COLO668 (cell line): ENCODE results near the gene TTL.
"Not testable (repeated sequence)": the region's sequence is repeated elsewhere in the genome, so short reads cannot be mapped to it uniquely, and the experiment has no call there.

ENCODE experiments used
- DNase-seq: peaks from one replicate; lab custom pipeline; 2025; ENCODE audit not compliant: unreplicated experiment; lab: John Stamatoyannopoulos, UW

Gene TTL

DNA sequence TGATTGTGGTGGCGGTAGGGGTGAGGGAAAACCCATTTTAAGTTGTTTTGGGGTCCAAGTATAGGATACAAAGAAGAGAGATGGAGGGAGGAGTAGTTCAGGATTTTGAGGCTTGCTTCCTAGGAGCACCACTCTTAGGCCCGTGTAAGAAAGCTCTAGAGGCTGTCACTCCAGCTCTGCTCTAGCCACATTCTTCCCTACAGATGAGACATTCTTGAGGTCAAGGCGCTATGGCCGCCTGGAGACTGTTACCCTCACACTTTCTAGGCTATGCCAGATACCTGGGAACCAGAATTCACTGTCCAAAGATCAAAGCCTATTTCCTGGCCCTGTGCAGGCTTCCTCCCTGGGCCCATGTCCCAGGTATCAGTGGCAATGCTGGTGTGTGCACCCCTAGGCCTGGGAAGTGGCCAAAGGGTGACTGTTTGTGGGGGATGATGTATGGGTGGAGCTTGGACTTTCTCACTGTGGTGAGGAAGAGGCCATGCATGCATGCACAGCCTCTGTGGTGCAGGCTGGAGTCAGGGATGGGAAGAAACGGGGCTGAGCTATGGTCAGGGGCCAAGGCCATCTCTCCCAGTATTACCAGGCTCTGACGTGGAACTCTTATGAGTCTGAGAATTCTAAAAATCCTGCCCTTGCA lies 7.0 kb upstream of the TTL start:
- DNase-seq: no peak

DNA sequence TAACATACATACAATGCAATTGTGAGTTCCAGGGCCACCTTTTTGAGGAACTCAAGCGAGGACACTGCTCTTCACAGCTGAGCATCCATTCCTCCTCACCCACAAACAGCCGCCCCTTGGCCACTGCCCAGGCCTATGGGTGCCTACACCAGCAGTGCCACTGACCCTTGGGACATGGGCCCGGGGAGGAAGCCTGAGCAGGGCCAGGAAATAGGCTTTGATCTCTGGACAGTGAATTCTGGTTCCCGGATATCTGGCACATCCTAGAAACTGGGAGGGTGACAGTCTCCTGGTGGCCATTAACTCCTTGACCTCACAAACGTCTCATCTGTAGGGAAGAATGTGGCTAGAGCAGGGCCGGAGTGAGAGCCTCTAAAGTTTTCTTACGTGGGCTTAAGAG lies 5.5 kb upstream of the TTL start:
- DNase-seq: no peak

DNA sequence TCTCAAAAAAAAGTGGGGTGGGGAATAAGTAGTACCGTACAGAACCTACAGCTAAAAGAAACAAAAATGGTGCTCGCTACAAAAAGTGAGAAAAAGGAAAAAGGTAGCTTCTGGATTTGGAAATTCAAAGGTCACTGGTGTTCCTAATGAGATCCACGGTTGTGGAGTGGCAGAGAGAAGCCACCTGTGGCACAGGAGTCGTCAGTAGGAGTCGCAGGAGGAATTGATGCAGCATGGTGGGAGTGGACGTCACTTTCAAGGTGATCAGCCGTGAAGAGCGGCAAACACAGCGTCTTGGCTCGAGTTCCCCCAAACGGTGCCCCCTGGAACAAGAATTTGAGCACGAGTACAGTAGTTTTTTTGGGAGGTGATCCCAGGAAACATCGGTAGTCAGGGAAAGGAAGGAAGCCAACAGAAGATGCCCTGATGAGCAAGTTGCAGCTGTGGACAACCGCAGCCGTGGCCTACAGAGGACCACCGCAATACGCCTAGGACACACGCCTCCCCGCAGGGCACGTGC lies 1.4 kb upstream of the TTL start:
- peak; percentile 27 for DNase-seq

DNA sequence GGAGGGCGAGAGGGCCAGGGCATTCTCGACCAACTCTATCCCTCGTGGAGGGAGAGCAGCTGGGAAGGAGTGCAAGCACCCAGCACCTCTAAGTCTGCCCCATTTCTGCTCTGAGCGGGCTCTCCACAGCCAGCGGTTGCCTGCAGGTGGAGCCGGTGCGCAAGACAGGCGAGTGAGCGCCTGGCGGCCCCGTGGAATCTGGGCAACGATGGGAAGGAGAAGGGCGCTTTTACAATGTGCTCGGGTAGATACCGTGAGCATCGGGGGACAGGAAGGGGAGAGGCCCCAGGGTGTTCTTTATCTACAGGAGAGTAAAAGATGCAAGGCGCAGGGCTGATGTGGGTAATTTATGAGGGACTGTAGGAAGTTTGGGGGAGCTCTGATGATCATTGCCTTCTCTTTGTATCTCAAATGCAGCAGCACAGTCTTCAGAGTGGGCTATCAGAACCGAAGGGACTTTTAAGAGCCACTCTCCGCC lies 867 bp upstream of the TTL start:
- peak; percentile 85 for DNase-seq

DNA sequence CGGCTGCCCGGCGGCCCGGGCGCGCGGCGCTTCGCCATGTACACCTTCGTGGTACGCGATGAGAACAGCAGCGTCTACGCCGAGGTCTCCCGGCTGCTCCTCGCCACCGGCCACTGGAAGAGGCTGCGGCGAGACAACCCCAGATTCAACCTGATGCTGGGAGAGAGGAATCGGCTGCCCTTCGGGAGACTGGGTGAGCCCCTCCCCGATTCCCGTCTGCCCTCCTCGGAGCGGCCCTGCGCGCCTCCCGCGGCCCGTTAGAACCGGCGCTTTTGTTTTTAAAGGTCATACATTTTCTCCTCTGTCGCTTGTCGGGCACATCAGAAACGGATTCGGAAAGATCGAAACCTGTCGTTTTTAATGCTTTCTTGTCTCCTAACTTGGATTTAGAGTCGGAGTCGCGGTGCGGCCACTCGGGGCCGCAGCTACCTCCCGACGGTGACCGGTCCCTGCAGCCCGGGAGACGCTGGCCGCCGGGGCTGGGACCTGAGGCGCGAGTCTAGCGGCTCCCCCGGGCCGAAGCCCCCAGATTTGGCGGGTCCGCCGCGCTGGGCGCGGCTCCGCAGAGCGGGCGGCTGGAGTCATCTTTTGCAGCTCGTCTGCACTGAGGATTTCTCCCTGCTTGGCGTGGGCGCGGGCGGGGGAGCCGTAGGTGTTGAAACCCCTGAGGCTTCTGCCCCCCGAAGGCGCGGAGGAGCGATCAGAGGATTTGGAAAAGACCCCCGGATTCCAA lies 519 bp downstream of the TTL start:
- DNase-seq: peak; percentile 49

DNA sequence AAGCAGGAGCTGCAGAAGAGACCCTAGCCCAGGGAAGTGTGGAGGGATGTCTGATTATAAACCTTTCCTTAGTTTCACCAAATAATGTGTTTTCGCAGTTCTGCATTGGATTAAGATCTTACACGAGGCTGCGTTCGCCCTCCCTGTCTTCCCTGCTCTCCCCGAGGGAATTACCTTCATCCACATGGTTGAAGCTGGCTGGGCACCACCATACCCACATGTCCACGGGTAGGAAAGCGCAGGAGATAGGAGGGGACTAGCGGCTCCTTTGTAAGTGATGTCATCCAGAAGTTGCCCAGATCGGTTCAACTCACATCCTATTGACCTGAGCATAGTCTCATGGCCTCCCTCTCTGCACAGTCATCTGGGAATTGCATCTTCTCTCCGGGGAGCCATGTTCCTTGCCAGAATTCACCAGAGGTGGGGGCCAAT lies 1.1 kb downstream of the TTL start:
- peak; percentile 29 for DNase-seq

DNA sequence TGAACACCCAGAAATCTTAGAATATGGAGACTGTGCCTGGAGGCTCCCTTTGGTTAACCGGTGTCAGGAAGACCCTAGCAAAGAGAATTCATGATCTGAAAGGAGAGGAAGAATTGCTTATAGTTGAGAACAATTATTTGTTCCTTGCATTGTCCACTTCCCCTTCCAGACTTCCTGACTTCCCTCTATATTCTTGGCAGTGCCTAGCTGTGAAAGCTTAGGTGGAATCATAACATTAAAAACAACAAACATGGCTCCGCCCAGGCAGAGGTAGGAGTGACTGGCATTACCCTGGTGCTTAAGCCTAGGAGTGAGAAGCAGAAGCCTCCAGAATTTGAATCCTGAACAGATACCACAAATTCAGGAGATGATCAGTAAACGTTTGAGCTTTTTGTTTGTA lies 1.9 kb downstream of the TTL start:
- no peak for DNase-seq

DNA sequence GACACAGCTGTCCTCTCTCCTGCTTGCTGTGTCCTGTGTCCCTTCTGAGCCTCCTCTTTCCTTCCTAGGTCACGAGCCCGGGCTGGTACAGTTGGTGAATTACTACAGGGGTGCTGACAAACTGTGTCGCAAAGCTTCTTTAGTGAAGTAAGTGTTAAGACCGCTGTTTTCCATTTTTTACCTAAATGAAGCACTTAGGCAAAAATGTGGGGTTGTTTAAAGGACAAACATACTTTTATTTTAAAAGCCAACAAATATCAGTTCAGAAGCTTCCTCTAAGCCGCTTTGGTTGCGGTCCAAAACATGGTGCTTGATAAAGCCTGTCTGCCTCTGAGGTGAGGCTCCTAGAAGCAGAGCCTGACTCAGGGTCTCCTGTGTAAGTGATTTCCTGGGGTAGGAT lies 3.9 kb downstream of the TTL start:
- no peak for DNase-seq

DNA sequence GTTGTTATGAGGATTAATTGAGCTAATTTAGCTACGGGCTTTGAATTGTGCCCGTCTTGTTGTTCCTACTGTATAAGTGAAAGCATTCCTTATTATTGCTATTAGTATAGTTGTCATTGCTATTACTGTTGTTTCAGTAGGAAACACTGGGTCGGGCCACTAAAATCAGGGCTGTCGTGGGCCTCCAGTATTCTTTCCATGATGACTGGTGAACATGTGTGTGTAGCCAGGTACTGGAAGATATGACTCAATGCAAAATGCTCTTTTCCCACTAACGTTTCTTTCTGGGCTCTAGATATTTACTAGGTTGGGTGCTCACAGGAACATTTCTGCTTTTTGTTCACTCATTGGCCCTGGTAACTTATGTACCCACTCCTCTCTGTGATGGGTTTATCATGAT lies 4.9 kb downstream of the TTL start:
- no peak for DNase-seq

DNA sequence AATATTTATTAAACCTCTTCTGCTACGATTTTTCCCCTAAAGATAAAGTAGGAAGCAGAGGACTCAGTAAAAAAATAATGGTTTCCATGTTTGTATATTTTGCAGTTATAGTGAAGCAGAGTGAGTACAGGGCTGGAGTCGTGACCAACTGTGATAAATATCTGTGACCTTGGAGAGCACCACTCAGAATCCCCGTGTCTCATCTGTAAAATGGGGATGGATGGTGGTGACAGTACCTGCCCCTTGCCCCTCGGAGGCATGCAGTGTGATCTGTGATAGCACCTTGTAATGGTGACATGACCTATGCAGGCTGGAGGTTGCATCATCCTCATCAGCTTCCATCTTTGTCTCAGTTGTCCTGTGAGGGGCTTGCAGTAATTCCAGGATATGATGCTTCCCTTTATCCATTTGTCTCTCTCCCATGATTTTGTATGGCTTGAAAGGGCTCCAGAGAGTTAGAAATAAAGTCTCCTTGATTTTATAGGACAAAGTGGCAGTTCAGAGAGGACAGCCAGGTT lies 5.5 kb downstream of the TTL start:
- no peak for DNase-seq

DNA sequence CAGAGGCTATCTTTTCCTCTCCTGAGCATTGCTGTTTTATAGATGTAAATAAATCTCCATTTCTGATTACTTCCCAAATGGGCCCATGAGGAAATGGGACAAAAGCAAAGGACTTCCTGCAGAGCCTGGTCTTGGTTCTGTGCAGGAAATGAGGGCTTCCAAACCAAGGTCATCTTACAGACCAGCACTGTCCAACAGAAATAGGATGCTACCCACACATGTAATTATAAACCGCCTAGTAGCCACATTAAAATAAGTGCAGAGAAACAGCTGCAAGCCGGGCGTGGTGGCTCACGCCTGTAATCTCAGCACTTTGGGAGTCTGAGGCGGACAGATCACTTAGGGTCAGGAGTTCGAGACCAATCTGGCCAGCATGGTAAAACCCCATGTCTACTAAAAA lies 6.2 kb downstream of the TTL start:
- no peak for DNase-seq

DNA sequence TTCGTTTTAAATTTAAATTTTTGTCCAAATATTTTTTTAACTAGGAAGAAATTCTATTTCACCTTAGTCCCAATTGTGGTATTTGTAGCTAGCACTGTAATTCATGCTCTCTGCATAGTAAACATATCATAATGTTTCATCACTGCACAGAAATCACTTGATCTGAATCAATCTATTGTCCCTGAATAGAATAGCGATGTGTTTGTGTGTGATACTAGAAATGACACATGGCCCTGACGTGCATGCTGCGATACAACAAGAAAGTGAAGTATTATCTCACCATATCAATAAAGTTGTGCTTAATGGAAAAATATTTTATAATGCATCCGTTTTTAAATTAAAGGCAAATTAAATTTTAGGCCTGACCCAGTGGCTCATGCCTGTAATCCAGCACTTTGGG lies 10.0 kb downstream of the TTL start:
- no peak for DNase-seq

DNA sequence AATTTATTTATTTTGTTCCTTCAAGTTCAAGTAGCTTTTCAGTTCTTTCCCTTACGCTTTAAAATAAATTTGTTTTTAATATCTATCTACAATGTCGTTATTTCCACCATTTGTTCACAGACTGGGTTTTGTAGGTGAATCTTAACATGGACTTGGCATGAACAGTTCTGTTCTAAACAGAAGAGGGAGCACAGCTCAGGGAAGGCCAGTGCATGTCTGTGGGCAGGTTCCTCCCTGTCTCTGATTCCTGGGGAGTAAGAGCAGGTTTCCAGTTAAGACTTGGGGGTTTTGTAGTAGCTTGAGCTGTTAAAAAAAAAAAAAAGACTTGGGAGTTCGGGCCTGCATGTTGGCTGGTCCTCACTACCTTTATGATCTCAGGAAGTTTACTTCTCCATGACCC lies 11.1 kb downstream of the TTL start:
- DNase-seq: no peak

DNA sequence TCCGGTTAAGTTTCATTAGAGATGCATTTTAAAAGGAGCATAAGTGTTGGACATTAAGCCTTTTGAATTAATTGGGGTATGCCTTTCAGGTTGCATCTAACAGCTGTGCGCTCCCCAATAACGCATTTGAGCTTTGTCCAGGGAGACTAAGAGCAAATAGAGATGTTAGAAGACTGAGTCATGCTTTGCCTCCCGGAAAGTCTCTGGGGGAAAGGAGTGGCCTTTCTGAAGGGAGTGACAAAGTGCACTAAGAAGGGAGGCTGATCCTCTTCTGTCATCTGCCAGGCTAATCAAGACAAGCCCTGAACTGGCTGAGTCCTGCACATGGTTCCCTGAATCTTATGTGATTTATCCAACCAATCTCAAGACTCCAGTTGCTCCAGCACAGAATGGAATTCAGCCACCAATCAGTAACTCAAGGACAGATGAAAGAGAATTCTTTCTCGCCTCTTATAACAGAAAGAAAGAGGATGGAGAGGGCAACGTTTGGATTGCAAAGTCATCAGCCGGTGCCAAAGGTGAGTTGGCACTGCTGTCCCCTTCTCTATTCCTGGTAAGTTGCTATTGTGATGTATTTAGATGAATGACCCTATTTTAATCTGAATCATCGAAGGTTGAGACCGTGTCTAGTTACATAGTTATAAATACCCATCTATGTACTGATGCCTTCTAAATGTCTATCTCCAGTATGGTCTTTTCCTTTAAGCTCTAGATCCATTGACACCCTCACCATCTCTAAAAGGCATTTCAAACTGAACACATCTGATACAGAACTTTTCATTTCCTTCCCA lies 12.1 kb downstream of the TTL start:
- no peak for DNase-seq

DNA sequence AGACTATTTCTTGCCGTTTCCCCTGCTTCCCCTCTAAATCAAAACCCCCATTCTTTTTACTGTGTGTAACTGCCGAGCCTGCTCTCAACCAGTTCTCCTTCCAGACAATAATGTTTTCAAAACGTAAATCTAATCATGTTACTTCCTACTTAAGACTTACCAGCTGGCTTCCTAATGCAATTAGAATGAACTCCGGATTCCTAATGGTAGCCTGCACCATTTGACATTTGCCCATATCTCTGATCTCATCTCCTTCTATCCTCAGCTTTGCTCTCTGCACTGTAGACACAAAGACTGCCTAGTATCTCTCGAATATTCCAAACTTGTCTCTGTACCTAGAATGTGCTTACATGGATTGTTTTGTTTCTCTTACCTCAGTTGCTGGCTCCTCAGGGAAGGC lies 12.9 kb downstream of the TTL start:
- no peak for DNase-seq

DNA sequence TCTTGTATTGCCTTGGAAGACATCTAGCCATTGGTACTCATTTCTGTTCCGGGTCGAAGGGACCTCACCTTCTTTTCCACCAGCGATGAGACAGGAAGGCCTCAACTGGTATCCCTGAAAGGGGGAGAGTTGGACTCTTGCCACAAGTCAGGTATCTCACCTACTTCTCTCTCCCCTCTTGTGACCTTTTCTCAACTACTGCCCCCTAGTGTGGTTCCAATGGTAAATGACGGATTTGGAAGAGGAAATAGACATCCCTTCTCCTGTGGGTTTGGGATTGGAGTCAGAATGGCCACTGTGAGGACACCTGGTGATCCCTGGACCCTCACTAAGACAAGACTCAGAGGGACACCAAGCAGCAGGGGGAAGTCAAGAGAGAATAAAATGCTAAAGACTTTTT lies 13.9 kb downstream of the TTL start:
- DNase-seq: not testable (repeated sequence)

DNA sequence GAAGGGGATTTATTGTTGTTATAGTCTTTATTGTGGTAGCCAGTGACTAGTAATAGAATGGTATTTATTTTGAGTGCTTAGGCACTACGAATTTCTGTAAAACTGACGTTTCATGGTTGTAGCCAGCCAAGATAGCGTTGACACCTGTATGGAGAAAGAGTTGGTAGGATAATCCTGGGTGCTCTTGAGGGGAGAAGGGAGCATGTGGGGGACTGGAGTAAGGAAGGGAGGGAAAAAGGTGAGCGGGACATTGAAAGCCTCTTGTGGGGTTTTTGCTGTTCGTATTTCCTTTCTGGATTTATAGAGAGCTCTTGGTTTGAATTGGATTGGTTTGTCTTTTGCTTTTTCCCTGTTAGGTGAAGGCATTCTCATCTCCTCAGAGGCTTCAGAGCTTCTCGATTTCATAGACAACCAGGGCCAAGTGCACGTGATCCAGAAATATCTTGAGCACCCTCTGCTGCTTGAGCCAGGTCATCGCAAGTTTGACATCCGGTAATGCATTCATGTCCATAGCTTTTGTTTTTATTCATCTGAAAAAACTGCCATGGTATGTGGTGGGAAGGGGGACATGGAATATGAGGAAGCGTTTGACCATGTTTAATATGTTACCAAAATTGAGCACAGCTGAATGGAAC lies 19.0 kb downstream of the TTL start:
- DNase-seq: not testable (repeated sequence)

DNA sequence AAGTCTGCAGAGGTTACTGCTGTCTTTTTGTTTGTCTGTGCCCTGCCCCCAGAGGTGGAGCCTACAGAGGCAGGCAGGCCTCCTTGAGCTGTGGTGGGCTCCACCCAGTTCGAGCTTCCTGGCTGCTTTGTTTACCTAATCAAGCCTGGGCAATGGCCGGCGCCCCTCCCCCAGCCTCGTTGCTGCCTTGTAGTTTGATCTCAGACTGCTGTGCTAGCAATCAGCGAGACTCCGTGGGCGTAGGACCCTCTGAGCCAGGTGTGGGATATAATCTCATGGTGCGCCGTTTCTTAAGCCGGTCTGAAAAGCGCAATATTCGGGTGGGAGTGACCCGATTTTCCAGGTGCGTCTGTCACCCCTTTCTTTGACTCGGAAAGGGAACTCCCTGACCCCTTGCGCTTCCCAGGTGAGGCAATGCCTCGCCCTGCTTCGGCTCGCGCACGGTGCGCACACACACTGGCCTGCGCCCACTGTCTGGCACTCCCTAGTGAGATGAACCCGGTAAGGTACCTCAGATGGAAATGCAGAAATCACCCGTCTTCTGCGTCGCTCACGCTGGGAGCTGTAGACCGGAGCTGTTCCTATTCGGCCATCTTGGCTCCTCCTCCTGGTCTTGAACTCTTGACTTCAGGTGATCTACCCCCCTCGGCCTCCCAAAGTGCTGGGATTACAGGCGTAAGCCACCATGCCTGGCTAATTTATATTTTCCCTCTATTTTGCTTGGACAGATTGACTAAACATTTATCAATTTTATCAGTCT lies 27.5 kb downstream of the TTL start:
- DNase-seq: peak; percentile 10

DNA sequence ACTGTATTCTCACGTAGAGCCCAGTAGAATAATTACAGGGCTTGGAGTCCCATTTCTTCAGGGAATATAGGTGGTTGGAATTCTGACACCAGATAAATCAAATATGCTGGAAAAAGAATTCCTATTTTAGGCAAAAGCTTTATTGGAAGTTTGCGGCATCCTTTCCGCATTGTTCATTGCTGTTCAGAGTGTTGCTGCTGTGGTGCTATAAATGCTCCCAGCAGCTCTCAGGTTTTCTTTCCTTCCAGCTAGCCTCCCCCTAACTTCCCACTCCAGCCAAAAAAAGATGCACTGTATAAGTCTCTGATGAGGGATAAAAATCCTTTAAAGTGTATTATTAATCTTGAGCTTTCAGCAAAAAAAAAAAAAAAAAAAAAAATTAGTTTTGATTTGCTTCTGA lies 34.8 kb downstream of the TTL start:
- no peak for DNase-seq

DNA sequence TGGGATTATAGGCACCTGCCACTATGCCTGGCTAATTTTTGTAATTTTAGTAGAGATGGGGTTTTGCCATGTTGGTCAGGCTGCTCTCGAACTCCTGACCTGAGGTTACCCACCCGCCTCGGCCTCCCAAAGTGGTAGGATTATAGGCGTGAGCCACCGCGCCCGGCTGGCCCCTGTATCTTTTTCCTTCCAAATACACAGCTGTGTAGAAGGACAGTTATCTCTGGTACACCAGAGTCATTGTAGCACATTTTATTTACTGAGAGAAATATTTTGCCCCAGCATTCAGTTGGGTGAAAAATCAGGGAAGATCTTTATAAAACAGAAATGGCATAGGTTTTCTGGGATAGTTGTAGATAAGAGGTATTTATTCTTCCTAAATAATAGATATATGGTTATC lies 36.9 kb downstream of the TTL start:
- DNase-seq: no peak
